Left ventricle myocardium inferior (tissue), 1 donor: ENCODE results near the gene TTC6. TPM values are rescaled to one million over a fixed set of nuclear protein-coding genes. Genes with fewer than 3 reads are reported as not detected.
"Not testable (repeated sequence)": the region's sequence is repeated elsewhere in the genome, so short reads cannot be mapped to it uniquely, and the experiment has no call there.

ENCODE experiments used
- DNase-seq: peaks from one replicate; pipeline ENCODE4 v3.0.0-alpha.2; 2020
- H3K27ac ChIP-seq: fragments of 200-600 bp; replicated peaks from 2 replicates; pipeline ENCODE4 v1.8.0; 2021
- H3K27me3 ChIP-seq: fragments of 200-600 bp; 2 replicates; pipeline ENCODE4 v1.8.0; 2021; ENCODE audit warnings: low read depth
- H3K36me3 ChIP-seq: fragments of 200-600 bp; 2 replicates; pipeline ENCODE4 v1.8.0; 2021
- H3K4me1 ChIP-seq: fragments of 200-600 bp; 2 replicates; pipeline ENCODE4 v1.8.0; 2021
- H3K4me3 ChIP-seq: fragments of 200-600 bp; 2 replicates; pipeline ENCODE4 v1.8.0; 2021; ENCODE audit warnings: mild to moderate bottlenecking, moderate library complexity
- H3K9me3 ChIP-seq: fragments of 200-600 bp; replicated peaks from 2 replicates; pipeline ENCODE4 v1.8.0; 2021
- CTCF ChIP-seq: fragments of 200-600 bp; IDR thresholded peaks from 2 replicates; pipeline ENCODE4 v1.8.0; 2021; ENCODE audit warnings: antibody characterized with exemption, mild to moderate bottlenecking, borderline replicate concordance
- intact Hi-C: fragments of 100-400 bp; cut with micrococcal nuclease; formaldehyde crosslinking; loops from one replicate; pipeline ENCODE4 v1.11.0; 2022
- long read RNA-seq: library from polyadenylated mRNA; unstranded; transcript quantifications from one replicate; pipeline ENCODE4 v2.0.0, GENCODE V29; 2021
- total RNA-seq: library from RNA; stranded (reverse); fragmentation: NEBNext Ultra II Directional; extraction: Animal tissue kit (Norgen Biotek cat#: 25700); gene quantifications from one replicate; pipeline ENCODE4 v1.2.1, GENCODE V29; 2021
- donor health status: DM: no; HTN: yes; CAD: no; lungs with severe emphysema.

TTC6 gene
- total RNA-seq, result not detected
- long read RNA-seq, result 0 reads

GRCh38 chr14:37594971-37595808 lies at the start of gene TTC6, which contains the start of gene FOXA1:
Gene TTC6 (plus strand): TSS chr14:37595629. CDS start chr14:37622065, 26,436 bp downstream.
Gene FOXA1 (minus strand): TSS chr14:37595249. CDS start chr14:37594972, 277 bp downstream.
- Histone ChIP-seq H3K36me3 (no peaks in the 10 kb centered on the region), H3K9me3 (no peaks in the 10 kb centered on the region), H3K4me3 (peak within 1 kb of the TSS; percentile 59), H3K27ac (no peak within 1 kb of the TSS), H3K27me3 (peaks cover 100% of the 10 kb centered on the region), H3K4me1 (peaks cover 57% of the 10 kb centered on the region)
- intact Hi-C loops, result no loop called here
- no peak for TF ChIP-seq CTCF
- DNase-seq, result no peak

- intact Hi-C loops, result no loop called here
- H3K4me3 ChIP-seq, result no peak overlapping the region
- no peak for DNase-seq
- H3K36me3 ChIP-seq, result no peaks in the 10 kb centered on the region
- no peak for TF ChIP-seq CTCF
- H3K4me1 ChIP-seq, result no peaks in the 10 kb centered on the region
- no peaks in the 10 kb centered on the region for H3K27me3 ChIP-seq
- H3K27ac ChIP-seq, result no peak overlapping the region
- no peaks in the 10 kb centered on the region for H3K9me3 ChIP-seq
These were observed 48.6 kb upstream of the TTC6 start for GRCh38 chr14:37546621-37547447.

GRCh38 chr14:37550511-37550910 lies 44.9 kb upstream of the TTC6 start:
- H3K4me1 ChIP-seq, result no peaks in the 10 kb centered on the region
- H3K27me3 ChIP-seq, result no peaks in the 10 kb centered on the region
- H3K27ac ChIP-seq, result no peak overlapping the region
- peaks cover 5% of the 10 kb centered on the region for H3K36me3 ChIP-seq
- H3K4me3 ChIP-seq, result no peak overlapping the region
- no peak for DNase-seq
- intact Hi-C loops, result no loop called here
- peaks cover 22% of the 10 kb centered on the region for H3K9me3 ChIP-seq
- TF ChIP-seq CTCF, result no peak

- H3K36me3 ChIP-seq, result peaks cover 5% of the 10 kb centered on the region
- TF ChIP-seq CTCF, result no peak
- intact Hi-C loops, result no loop called here
- no peak overlapping the region for H3K27ac ChIP-seq
- DNase-seq, result no peak
- no peaks in the 10 kb centered on the region for H3K27me3 ChIP-seq
- H3K4me3 ChIP-seq, result no peak overlapping the region
- no peaks in the 10 kb centered on the region for H3K4me1 ChIP-seq
- peaks cover 22% of the 10 kb centered on the region for H3K9me3 ChIP-seq
These were observed 44.3 kb upstream of the TTC6 start for GRCh38 chr14:37551119-37551518.

GRCh38 chr14:37553935-37554550 lies 41.4 kb upstream of the TTC6 start:
- no peak overlapping the region for H3K27ac ChIP-seq
- no peak for TF ChIP-seq CTCF
- H3K27me3 ChIP-seq, result no peaks in the 10 kb centered on the region
- H3K4me1 ChIP-seq, result no peaks in the 10 kb centered on the region
- H3K36me3 ChIP-seq, result peaks cover 5% of the 10 kb centered on the region
- DNase-seq, result no peak
- peaks cover 32% of the 10 kb centered on the region for H3K9me3 ChIP-seq
- no peak overlapping the region for H3K4me3 ChIP-seq
- intact Hi-C loops, result no loop called here

DNA sequence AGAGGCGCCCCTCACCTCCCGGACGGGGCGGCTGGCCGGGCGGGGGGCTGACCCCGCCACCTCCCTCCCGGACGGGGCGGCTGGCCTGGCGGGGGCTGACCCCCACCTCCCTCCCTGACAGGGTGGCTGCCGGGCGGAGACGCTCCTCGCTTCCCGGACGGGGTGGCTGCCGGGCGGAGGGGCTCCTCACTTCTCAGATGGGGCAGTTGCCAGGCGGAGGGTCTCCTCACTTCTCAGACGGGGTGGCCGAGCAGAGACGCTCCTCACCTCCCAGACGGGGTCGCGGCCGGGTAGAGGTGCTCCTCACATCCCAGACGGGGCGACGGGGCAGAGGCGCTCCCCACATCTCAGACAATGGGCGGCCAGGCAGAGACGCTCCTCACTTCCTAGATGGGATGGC lies 39.8 kb upstream of the TTC6 start:
- intact Hi-C loops, DNase-seq: not testable (repeated sequence)

More for the DNA sequence above, 39.8 kb upstream of the TTC6 start:
- not testable (repeated sequence) for H3K36me3 ChIP-seq, H3K27me3 ChIP-seq, H3K27ac ChIP-seq, H3K4me3 ChIP-seq, H3K4me1 ChIP-seq
- peaks cover 32% of the 10 kb centered on the region for H3K9me3 ChIP-seq
